GM19328 (cell line): ENCODE data around the gene LSR.

Source experiments
- ATAC-seq: cut with Tn5 transposase; IDR thresholded peaks from one replicate; pipeline ENCODE4 v1.9.1; 2021; ENCODE audit warnings: mild to moderate bottlenecking, moderate library complexity; ENCODE audit not compliant: unreplicated experiment

The LSR gene

DNA sequence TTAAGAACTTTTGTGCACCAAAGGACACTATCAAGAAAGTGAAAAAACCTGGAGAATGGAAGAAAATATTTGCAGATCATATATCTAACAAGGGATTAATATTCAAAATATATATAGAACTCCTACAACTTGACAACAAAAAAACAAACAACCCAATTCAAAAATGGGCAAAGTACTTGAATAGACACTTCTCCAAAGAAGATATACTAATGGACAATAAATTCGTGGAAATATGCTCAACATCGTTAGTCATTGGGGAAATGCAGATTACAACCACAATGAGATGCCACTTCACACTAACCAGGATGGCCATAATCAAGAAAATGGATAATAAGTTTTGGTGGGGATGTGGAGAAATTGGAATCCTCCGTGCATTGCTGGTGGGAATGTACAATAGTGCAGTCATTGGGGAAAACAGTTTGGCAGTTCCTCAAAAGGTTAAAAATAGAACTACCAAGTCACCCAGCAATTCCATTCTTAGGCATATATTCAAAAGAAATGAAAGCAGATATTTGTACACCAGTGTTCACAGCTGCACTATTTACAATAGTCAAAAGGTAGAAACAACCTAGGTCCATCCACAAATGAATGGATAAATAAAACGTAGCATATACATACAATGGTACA lies 2.2 kb upstream of the LSR start:
- no peak for ATAC-seq

DNA sequence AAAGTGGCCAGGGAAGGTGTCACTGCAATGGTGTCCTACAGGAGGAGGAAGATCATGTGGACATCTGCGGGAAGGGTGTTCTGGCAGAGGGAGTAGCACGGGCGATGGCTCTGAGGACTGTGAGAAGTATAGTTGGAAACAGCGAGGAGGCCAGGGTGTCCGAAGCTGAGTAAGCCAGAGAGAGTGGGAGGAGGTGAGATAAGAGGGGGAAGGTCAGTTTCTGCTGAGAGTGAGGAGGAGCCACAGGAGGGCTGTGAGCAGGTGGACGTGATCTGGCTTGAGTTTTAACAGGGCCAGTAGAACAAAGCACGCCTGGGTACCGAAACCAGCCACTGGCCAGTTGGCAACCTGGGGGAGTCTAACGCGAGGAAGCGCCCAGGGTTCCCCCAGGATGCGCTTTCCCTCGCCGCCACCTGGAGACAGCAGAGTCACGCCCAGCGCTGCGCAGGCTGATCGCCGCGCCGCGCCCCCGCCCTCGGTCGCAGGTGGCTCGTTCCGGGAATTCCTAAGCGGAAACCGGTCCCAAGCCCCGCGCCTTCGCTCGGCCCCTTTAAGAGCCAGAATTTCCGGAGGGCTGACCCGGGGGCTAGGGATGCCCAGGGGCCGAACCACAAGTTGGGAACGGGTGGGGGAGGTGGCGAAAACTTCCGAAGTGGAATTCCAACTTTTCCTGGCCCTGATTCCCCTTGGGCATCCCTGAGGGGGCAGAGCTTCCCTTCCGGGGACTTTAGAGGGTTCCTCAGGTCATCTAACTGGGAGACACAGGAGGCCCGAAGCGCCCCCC lies 1.1 kb upstream of the LSR start:
- peak; percentile 25 for ATAC-seq

DNA sequence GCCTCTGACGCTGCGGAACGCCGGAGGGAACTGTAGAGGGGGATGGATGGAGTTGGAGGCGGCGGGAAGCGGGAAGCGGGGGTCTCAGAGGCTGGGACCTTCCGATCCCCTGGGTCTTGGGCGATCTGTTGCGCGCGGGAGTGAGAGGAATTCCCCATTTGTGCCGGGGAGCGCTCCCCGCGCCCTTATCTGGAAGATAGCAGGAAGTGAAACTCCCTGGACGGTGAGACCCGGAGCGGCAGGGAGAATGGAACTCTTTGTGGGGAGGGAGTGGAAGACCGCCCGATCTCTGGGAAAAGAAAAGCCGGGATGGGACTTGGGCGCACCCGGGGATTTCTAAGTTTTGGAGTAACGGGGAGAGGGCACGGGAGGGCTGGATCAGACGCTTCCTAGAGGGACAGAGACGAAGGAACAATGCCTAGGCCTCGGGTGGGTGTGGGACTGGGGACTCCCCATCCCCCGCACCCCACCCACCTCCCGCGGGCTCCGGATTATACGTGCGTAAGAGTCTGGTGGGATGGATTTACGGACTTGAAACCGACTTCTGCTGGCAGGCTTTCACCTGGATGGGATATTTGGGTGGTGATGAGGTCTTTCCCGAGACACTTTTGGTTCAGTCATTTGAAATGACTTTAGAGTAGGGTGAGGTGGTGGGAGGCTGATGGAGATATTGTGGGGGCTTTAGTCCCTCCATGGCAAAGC lies 495 bp downstream of the LSR start:
- ATAC-seq, result no peak

DNA sequence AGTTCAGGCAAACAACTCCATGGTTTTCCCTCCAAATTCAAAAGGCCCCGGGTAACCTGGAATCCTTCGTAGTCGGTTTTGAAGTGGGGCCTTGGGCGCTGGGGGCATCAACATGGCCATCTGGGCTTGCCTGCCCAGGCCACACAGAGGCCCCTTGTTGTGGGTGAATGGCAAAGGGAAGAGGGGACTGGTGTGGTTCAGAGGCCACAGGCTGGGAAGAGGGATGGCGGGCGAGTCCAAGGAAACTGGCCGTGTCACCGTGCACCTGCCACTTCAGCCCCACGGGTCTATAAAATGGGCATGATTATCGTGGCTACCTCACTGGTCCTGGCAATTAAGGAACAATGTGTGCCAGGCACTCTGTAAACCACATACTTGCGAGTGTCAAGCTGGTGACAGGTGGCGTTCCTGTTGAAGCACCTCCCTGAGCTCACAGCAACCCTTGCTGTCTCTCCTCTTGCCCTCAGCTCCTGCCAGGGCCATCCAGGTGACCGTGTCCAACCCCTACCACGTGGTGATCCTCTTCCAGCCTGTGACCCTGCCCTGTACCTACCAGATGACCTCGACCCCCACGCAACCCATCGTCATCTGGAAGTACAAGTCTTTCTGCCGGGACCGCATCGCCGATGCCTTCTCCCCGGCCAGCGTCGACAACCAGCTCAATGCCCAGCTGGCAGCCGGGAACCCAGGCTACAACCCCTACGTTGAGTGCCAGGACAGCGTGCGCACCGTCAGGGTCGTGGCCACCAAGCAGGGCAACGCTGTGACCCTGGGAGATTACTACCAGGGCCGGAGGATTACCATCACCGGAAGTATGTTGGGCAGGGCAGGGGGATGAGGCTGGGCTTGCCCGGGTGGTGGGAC lies 1.3 kb downstream of the LSR start:
- ATAC-seq, result no peak

DNA sequence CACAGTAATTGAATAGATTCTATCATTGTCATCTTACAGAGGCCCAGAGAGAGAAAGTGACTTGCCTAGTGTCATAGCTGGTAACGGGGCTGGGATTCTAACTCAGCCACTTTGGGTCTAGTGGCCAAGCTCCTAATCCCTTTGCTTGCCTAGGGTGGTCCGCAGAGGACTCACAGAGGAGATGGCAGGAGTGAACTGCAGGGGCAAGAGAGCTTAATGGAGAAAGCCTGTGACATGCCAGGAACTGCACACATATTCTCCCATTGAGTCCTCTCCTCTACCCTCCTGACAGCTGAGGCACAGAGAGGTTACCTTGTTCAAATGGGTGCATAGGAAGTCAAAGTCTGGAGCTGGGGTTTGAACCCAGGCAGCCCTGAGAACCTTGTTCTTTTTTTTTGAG lies 2.7 kb downstream of the LSR start:
- no peak for ATAC-seq

DNA sequence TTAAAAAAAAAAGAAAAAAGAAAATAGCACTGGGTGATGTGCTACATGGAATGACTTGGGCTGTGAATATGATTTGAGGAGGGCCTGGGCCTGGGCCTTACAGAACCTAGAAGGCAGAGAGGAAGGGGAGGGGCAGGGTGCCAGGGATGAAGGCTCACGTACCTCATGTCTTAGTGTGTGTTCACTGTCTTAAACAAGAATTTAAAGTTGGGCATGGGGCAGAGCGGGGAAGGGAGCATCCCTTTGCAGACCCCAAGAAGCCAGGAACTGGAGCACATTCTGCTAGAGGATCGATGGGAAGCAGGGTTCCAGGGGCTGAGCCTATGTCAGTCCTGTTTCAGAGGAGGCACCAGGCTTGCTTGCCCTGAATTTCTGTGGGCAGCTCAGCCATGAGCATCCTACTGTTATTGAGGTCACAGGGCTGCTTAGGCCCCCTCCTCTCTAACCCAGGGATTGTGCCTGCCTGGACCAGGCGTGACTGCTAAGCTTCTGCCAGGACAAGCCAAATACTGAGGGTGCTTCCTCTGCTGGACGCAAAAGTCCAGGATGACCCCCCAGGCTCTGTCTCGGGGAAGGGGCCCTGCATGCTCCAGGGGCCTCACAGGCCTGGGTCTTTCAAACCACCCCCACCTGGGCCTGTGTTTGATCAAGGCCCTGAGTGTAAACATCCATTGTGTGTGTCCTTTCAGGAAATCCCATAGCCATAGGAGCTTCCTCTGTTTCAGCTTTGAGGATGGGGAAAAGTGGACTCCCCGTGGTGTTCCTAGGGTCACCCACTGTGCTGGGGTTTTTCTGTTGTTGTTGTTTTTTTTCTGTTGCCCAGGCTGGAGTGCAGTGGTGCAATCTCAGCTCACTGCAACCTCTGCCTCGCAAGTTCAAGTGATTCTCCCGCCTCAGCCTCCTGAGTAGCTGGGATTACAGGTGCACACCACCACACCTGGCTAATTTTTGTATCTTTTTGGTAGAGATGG lies 4.8 kb downstream of the LSR start:
- no peak for ATAC-seq

DNA sequence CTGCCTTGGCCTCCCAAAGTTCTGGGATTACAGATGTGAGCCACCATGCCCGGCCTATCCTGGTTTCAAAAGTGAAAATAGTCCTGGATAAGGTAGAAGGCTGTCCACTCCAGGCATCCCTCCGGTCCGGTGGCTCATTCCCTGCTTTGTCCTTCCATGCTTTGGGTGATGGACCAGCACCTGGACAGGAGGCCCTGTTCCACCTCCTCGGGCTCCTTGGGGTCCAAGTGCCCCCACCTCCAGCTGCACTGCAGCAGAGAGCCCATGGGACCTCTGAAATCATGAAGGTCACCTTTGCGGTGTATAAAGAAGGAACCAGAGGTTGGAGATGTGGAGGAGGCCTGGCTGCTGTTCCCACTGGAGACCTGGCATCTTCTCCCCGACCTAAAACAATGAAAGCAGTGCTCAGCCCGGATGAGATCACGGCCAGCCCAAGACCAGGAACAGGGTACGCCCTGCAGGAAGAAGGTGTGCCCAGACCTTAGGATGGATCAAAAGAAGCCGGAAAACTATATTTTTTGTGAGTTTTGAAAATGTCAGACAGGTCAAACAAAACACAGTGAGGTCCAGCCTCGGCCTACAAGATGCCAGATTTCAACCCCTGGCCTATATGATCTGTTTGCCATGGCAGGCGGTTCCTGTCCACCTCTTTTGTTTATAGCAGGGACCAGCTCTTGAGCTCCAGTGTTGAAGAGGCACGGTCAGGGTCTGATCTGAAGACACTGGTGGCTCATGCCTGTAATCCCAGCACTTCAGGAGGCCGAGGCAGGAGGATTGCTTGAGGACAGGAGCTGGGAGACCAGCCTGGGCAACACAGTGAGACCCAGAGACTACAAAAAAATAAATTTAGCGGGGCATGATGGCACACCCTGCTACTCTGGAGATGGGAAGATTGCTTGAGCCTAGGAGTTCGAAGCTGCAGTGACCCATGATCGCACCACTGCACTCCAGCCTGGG lies 5.8 kb downstream of the LSR start:
- no peak for ATAC-seq

DNA sequence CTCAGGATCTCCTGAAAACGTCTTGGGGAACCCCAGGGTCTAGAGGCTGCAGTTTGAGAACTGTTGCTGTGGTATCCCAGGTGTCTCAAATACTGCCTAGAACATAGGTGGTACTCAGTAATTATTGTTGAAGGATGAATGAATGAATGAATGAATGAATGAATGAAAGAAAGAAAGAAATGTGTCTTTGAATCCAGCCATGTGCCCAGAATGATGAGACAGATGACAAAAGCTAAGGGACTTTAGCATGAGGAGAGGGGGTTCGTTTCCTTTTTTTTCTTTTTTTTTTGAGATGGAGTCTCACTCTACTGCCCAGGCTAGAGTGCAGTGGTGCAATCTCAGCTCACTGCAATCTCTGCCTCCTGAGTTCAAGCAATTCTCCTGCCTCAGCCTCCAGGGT lies 7.8 kb downstream of the LSR start:
- no peak for ATAC-seq

DNA sequence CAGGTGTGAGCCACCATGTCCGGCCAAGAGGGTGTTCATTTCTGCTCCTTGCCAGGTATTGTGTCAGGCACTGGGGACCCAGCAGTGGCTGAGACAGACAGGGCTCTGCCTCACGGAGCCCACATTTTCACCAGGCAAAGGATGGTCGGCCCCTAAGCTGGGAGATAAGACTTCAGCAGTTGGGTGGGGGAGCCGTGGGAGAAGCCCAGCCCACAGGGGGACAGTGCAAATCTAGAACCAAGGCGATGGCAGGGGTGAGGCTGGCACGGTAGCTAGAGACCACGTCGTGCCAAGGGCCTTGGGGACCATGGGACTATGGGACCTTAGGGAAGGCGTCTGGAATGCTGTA lies 8.3 kb downstream of the LSR start:
- no peak for ATAC-seq

DNA sequence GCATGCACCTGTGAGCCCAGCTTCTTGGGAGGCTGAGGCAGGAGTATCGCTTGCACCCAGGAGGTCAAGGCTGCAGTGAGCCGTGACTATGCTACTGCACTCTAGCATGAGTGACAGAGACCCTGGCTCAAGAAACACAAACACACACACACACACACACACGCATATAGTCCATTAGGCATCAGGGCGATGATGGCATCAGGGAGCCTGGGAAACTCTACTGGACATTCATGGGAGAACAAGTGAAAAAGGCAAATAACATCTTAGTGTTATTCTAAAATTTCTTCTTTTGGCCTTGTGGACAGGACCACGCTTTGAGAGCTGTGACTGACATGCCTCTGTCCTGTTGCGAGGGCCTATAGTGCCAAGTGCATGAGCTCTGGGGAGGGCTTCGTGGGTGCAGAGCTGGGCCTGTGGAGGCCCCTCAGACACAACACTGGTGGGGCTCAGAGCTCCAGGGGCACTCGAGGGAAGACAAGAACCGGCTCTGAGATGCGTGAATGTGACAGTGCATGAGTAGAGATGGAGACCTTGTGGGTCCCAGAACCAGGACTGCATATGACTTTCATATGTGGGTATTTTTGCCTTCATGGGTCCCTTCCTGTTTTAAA lies 12.0 kb downstream of the LSR start:
- ATAC-seq, result no peak

DNA sequence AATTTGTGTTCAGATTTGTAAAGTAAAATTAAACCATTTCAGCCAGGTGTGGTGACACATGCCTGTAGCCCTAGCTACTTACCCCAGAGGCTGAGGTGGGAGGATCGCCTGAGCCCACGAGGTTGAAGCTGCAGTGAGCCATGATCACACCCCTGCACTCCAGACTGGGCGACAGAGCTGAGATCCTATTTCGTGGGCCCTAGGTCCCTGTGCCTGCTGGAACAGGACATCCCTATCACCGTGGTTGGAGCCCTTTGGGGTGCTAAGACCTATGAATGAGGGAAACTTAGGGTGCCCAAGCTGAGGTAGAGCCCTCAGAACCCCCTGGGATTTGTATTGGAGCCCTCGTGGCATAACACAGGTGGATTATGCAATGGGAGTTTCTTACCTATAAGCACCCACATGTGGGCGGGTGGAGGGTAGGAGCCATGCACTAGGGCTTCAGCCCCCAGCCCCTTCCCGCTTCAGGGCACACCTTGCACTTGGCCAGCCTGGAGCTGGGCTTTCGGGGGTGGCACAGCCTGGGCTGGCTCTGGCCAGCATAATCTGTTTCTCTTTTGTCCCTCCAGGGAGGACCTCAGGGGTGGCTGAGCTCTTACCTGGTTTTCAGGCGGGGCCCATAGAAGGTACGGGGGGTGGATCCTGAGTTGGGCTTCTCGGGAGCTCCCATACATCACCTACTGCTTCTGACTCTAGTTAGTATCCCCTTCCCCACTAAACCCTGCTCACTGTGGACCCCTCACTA lies 12.7 kb downstream of the LSR start:
- no peak for ATAC-seq

DNA sequence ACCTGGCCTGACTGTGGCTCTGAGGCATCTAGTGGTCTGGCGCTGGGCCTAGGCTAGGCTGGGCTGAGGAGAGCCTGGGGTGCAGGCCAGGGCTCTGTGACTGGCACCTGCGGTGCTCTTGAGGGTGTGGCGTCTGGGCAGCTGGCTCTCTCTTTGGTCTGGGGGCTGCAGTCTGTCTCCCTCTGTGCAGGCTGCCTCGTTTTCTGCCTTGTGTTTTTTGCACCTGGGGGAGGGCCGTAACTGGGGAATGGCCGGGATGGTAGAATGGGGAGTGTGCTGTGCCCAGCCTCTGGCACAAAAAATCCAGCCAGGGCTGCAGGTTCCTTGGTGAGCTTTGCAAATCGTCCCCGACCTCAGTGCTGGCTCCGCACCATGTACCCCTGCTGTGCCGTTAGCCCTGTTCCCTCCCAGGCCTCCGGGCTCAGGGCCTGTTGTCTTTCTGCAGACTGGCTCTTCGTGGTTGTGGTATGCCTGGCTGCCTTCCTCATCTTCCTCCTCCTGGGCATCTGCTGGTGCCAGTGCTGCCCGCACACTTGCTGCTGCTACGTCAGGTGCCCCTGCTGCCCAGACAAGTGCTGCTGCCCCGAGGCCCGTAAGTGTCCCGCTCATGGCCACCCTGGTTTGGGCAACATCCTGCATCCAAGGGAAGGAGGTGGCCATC lies 13.4 kb downstream of the LSR start:
- ATAC-seq, result no peak

DNA sequence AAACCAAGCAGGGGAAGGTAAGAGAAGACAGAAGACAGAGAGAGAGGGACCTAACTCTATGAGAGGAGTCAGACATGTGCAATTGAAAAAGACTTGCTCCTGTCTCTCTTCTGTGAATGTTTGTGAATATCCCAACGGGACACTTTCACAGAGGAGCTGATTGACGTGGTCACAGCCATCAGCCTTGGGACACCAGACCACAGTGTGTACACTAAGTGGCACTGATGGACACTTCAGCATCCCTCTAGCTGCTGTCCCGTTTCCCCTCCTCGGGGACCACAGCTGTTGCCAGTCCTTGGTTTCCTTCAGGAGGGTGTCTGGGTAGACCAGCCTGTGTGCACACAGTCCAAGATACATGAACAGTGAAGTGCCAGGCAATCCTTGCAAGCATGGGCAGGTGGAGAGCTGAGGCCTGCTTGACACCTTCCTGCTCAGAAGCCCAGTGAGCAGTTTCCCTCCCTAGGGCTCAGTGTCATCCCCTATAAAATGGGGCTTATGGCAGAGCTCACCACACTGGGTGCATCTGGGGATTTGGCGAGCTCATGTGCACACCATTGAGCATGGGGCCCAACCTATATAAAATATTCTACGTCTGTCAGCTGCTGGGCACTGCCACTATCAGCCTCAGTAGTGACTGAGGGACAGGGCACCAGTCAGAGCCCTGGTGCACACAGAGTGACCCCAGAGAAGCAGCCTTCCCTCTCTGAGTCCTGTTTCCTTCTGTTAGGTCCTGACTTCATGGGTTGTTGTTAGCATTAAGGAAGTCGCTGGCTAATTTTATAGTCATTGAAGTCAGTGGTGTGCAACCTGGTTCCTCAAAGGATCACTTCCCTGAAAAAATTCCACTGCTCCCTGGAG lies 15.7 kb downstream of the LSR start:
- no peak for ATAC-seq

DNA sequence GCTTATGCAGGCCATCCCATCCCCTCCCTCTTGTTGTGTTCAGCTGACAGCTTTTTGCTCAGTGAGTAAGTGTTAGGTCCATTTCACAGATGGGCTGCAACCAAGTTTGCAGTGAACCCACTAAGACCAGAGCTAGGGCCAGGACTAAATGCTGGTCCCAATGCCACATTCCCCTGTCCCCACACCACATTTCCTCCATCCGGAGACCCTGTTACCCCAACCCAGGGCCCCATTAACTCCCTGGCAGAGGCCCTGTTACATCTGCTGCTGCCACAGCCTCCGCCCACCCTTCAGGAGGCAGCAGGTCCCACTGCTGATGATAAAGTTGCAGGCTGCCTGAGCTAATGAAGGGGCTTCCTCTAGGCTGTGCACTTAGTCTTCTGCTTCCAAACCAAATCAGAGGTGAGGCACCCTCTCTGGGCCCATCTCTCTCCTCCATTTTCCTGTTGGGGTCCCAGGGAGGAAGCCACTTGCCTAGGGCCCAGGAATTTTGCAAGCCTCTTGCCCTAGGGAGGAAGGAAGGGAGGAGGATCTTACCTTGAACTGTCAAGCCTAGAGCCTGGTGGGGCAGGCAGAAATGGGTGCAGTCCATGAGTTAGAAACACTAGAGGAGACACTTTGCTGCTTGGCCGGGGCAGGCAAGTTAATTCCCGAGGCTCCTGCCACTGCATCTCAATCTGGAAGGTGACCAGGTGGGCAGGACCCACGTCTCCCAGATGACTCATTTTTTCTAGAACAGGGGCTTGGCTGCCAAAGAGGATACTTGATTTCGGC lies 16.5 kb downstream of the LSR start:
- ATAC-seq, result no peak

DNA sequence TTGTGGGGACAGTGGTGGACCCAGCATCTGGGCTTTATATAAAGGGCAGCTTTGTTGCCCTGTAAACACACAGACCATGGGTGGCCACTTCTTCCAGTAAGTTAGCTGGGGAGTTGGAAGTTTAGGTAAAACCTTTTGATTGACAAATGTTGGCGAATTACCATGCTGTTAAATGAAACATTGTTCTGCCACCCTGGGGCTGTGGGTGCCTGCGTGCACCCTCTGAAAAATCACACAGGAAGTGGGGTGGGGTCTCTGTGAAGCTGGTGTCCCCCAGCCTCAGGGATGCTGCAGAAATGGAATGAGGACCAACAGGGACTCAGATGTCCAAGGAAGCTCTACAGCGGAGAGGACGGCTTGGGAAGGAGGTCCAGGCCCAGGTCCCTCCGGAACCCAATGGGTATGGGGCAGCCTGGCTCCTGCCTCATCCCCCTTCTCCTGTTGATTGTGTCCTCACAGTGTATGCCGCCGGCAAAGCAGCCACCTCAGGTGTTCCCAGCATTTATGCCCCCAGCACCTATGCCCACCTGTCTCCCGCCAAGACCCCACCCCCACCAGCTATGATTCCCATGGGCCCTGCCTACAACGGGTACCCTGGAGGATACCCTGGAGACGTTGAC lies 17.2 kb downstream of the LSR start:
- no peak for ATAC-seq
